ENCODE measurements around the gene TGFBR1.

Gene TGFBR1

GRCh38 chr9:99108131-99108530, 3.2 kb downstream of the TGFBR1 start:
- no peak for DNase-seq

DNA sequence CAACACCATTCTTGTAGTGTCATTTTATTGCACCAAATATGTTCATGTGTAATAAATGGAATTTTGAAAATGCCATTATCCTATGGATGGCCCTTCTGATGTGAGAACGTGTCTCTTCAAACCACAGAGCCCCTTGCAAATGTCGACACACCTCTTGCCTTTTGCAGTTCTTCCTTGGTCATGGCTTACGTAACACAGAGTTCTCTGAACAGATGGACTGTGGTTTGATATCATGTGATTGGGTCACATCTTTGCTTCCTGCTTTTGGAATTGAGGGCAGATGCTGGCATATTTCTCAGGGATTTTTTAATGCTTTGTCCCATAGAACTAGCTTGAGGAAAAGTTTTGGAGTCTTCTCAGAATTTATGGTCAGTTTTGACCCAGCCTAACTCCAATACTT, 4.6 kb downstream of the TGFBR1 start:
- no peak for DNase-seq

GRCh38 chr9:99112750-99113413, 8.0 kb downstream of the TGFBR1 start:
- no peak for DNase-seq

DNA sequence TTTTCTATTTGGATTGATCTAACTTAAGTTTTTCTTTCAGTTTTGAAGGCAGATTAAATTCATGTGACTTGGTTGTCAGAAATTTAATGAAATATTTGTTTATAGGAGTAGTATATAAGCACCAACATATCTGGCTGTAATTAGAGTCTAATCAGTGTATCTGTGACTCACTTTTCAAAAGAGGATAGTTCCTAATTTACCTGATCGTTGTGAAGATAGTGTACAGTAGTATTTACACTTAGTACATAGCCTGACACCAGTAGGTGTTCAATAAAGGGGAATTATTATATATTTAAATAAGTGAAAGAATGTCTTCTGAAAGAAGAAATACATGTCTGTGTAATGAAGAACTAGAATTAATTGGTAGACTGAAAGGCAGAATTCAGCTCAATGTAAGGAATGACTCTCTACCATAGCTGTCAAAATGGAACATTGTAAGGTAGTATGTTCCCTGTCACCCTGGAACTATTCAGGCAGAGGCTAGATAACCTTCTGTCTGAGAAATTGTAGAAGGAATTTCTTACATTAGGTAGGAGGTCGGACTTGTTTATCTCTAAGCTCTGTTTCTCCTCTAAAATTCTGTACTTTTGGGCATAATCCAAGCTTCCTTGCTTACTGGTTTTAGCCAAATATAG, 8.6 kb downstream of the TGFBR1 start:
- DNase-seq, result no peak

- DNase-seq, result no peak
These were observed 9.1 kb downstream of the TGFBR1 start for GRCh38 chr9:99114049-99114440.

DNA sequence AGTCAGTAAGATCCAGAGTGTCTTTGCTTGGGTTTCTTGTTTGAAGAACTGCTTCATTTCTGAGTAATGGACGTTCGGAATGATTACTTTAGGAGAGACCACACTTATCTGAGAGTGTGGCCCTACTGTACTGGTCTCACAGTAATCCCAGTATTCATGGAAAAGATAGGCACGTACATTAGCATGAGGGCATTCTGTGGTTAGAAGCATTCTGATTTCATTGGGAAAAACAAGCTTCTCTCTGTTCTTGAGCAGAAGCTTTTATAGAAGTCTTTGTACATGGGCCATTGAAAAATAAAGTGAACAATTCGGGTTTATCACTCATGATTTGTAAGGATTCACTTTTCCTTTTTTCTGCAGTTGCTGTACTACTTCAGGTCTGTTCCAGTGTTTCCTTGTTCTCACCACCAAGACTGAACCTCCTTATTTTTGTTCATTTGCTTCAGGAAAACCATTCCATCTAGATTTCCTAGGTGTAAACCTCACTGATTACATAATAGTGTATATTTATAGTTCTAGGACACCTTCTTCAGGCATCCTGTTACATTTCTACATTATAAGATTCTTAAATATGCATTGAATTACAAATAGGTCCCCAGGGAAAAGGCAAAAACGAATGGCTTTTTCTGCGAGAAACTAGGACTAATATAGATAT, 10.1 kb downstream of the TGFBR1 start:
- no peak for DNase-seq

DNA sequence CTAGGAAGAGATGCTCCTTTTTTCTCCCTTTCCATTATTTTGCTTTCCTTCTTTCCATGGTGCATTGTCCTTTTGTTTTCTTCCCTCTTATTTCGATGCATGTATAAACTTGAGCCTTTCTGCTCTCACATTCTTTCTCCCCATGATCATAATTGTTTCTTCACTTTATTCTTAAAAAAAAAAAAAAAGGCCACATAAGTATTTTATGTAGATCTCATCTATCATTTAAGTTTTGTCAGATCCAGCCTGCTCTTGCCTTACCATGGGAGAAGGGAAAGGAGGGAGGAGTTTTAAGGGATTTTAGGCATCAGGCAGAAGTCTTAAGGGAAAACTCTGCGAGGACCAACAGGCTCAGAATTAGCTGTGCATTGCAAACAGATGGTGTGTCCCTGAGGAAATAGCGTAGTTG, 11.1 kb downstream of the TGFBR1 start:
- DNase-seq, result no peak

GRCh38 chr9:99118782-99119466, 14.0 kb downstream of the TGFBR1 start:
- peak; percentile 50 to 62 for DNase-seq

DNA sequence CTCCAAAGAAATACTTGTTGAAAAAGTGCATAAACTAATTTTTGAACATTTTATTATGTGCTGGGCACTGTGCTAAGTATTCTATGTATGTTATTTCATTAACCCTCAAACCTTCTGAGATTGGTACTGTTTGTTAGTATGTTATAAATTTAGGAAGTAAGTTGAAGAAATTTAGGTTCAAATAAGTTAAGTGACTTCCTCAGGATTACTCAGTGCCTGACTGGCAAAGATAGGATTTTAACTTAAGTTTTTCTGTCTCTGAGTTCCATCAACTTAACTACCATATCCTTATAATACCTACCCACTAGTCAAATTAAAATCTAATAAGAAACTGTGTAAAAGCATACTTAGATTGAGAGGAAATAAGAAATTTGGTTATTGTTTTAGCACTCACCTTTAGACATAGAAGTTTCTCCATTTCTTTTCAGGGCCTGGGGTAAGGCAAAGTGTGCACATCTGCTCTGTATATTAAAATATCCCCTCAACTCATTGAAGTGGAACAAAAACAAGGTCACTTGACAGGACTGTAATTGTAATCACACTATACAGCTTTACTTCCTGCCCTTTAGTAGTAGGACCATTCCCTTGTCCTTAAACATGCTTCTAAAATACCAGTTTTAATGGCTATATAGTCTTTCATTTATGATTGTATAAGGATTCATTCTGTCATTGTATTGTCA, 15.2 kb downstream of the TGFBR1 start:
- no peak for DNase-seq

- no peak for DNase-seq
These were observed 16.7 kb downstream of the TGFBR1 start for GRCh38 chr9:99121604-99122003.

- DNase-seq, result no peak
These were observed 19.8 kb downstream of the TGFBR1 start for GRCh38 chr9:99124534-99125255.

- DNase-seq, result no peak
These were observed 20.5 kb downstream of the TGFBR1 start for GRCh38 chr9:99125446-99125845.

DNA sequence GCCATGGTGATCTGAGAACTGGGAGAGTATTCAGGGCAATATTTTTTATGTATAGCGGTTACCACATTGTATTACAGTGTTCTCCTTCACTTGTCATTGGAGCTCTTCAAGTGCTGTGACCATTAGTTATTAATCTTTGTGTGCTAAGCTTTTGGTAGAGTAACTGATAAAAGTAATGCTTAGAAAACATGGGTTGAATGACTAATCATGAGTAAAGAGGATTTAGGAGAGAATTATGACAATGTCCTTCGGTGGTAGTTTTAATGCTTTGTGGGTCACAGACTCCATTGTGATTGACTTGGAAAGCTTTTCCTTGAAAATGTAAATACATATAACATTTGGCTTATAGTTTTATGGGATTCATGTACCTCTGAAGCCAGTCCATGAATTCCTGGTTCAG, 21.4 kb downstream of the TGFBR1 start:
- no peak for DNase-seq

DNA sequence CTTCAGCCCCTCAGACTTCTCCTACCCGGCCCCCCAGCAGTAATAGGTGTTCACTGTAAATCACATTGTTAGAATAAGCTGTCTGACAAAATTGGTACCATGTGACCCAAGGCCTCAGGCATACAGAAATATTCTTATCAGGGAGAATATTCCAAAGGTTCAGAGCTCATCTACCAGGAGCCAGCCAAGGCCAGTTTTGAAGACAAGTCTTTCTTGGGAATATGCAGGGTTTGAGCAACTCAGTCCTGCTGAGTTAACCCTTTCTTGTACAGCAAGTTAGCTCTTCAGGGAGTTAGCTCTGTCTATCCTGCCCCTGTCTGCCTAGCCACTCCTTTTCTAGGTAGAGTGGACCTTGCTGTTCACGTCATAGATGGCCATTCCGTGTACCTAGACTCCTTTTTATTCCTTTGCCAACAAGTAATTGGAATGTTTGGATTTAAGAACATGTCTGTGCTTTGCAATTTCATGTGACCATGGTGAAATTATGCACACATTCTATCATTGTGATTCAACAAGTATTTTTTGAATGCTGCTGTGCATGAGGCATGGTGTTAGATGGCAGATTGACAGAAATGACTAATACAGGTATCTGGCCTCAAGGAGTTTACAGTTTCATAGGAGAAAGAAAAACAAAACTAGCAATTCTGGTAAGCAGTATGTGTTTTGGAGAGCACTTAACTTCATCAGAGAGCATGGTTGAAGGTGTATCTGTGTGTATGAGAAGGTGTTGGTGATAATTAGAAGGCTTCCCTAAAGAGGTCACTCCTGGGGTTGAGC, 22.6 kb downstream of the TGFBR1 start:
- DNase-seq, result no peak

DNA sequence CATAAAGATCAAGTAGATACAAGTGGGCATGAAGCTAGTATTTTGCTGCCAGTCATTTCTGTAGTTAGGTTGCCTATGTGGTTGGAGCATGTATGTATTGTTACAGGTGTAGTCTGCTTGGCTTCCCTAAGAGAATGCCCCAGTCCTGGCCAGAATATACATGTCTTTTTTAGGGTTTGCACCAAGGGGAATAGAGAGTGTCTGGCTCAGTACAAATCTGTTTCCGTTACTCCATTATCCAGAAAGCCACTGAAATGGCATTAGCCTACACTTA, 23.2 kb downstream of the TGFBR1 start:
- DNase-seq, result no peak

DNA sequence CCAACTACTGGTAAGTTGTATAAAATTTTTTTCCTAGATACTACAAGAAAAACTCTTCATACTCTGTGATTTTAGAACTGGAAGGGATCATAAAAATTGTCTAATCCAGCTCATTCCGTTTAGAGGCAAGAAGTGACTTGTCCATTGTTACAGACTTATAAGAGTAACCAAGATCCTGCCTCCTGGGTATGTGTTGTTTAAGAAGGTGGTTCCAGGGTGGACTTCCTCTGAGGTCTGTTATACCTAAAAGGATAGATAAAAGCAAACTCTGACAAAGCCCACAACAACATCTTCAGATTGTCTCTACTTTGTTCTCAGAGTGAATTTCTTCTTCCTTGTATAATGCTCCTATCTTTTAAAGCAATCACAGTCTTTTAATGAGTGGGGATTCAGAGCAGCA, 24.2 kb downstream of the TGFBR1 start:
- no peak for DNase-seq

- no peak for DNase-seq
These were observed 25.2 kb downstream of the TGFBR1 start for GRCh38 chr9:99130069-99130468.

- no peak for DNase-seq
These were observed 28.2 kb downstream of the TGFBR1 start for GRCh38 chr9:99133145-99133544.

- DNase-seq, result no peak
These were observed 30.0 kb downstream of the TGFBR1 start for GRCh38 chr9:99134893-99135341.

- no peak for DNase-seq
These were observed 30.5 kb downstream of the TGFBR1 start for GRCh38 chr9:99135456-99135855.

- DNase-seq, result no peak
These were observed 32.3 kb downstream of the TGFBR1 start for GRCh38 chr9:99137225-99137624.

GRCh38 chr9:99137891-99138290, 33.0 kb downstream of the TGFBR1 start:
- no peak for DNase-seq

All from activated T-cell treated with anti-CD3 and anti-CD28 coated beads, Interleukin-2, amount 50 U/mL, for 48 hours (primary cell).